PC-9 (cell line): Measurements from ENCODE around the gene TSC22D2.

Source experiments
- CTCF ChIP-seq: fragments of 200-600 bp; sonication (generic); conservative IDR thresholded peaks from 2 replicates; pipeline ENCODE4 v1.6.1; 2017; ENCODE audit warnings: mixed run types, antibody characterized with exemption, mild to moderate bottlenecking, moderate library complexity
- EZH2 ChIP-seq: fragments of 200-600 bp; sonication (generic); IDR thresholded peaks from 2 replicates; pipeline ENCODE4 v1.8.0; 2017; ENCODE audit warnings: antibody characterized with exemption, low read depth

GRCh38 chr3:150433347-150433746 is 25.2 kb downstream of the TSC22D2 start:
- no peak for TF ChIP-seq EZH2
- TF ChIP-seq CTCF, result no peak
